A549 (cell line): ENCODE data around the gene PDPK1.
"Not testable (repeated sequence)": the region's sequence is repeated elsewhere in the genome, so short reads cannot be mapped to it uniquely, and the experiment has no call there.

Source experiments
- CTCF ChIP-seq: fragments of >200 bp; sonication (Bioruptor Twin); formaldehyde crosslinking; IDR thresholded peaks from 3 replicates; pipeline ENCODE4 v1.5.1; 2016
- EP300 ChIP-seq, 2 experiments: fragments of >200 bp; sonication (Bioruptor Twin); formaldehyde crosslinking; IDR thresholded peaks; 2 replicates in 1 of 2; 3 replicates in 1 of 2; pipeline ENCODE4 v1.6.1; 2016 to 2017
- PBX3 ChIP-seq: IDR thresholded peaks from 2 replicates; pipeline ENCODE4 v1.6.1; 2012
- POLR2A ChIP-seq: IDR thresholded peaks from 2 replicates; pipeline ENCODE4 v1.6.1; 2012; ENCODE audit warnings: mild to moderate bottlenecking, low read length
- REST ChIP-seq: fragments of 200-600 bp; sonication (generic); IDR thresholded peaks from 2 replicates; pipeline ENCODE4 v1.6.1; 2016; ENCODE audit warnings: antibody characterized with exemption, mild to moderate bottlenecking, moderate library complexity

- TF ChIP-seq REST; PBX3; POLR2A; EP300 (IDR thresholded peaks at IDR 0.05); CTCF: not testable (repeated sequence)
Measured at GRCh38 chr16:2606820-2607219, 69.0 kb downstream of the PDPK1 start.
